Left kidney (tissue), 2 donors: ENCODE measurements around the gene UBL7. TPM values are rescaled to one million over a fixed set of nuclear protein-coding genes. Genes with fewer than 3 reads are reported as not detected.

Source experiments
- DNase-seq: peaks from one replicate; pipeline ENCODE4 v3.0.0-alpha.2; 2013
- polyA plus RNA-seq: library from polyadenylated mRNA; unstranded; fragments of 120-200 nt; gene quantifications from one replicate; pipeline ENCODE4 v1.2.1, GENCODE V29; 2013; ENCODE audit not compliant: insufficient read length

Gene UBL7
- polyA plus RNA-seq, 1 donor, result 64.0 TPM

DNA sequence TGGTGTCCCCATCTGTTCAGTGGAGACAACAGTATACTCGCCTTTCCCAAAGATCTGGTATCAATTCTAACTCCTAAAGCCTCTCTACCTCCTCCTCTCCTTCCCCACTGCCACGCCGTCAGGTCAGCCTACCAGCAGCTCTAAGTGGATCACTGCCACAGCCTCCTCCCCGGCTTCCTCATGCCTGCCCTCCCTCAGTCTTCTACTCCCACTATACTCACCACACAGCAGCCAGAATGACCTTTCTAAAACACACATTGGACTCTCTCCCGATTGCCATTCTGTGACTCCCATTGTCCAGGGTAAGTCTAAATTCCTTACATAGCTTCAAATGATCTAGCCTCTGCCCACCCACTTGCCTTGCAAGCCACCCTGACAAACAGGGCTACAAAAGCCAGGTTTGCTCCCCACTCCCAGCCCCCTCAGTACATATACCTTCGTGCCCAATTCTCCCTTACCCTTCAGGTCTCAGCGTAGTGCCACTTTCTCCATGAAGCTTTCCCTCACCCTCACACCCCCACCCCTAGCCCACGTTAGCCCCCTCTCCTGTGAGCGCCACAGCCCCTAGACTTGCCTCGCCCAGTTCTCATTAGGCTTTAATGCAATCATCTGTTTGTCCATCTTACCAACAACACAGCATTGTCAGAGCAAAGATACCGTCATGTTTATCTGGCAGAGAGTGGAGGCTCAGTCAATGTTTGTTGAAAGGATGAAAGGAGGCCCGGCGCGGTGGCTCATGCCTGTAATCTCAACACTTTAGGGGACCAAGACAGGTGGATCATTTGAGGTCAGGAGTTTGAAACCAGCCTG lies 17.7 kb downstream of the UBL7 start:
- DNase-seq, result no peak

DNA sequence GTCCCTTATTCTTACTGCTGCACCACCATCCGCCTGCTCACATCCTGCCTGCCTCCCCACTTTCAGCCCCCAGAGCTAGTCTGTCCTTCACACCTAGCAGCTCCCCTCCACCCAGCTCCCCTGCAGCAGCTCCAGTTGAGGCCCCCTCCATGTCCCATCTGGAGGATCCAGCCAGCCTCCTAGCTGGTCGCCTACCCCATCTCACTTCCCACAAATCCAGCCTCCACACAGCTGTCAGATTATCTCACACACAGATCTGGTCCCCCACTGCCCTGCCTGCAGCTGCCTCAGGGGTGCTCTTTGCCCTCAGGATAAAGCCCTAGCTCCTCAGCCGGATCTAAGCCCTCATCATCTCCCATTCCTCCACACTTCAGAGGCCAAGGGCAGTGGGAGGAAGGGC lies 18.4 kb downstream of the UBL7 start:
- no peak for DNase-seq

DNA sequence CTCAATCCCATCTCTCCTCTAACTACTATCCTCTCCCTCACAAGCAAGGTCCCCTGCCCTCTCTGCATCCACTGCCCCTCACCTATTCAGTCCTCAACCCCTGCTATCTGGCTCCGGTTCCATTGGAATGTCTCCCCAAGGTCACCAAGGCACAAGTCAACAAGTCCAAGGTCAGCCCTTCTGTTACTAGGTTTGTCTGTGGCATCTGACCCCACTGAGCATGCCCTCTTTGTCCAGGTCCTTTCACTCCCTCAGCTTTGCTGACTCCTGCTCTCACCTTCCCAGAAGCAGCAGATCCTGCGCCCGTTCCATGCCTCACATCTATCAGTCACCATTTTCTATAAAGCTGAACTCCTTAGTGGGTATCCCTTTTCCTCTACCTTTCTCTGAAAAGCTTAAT lies 18.9 kb downstream of the UBL7 start:
- DNase-seq, result no peak

DNA sequence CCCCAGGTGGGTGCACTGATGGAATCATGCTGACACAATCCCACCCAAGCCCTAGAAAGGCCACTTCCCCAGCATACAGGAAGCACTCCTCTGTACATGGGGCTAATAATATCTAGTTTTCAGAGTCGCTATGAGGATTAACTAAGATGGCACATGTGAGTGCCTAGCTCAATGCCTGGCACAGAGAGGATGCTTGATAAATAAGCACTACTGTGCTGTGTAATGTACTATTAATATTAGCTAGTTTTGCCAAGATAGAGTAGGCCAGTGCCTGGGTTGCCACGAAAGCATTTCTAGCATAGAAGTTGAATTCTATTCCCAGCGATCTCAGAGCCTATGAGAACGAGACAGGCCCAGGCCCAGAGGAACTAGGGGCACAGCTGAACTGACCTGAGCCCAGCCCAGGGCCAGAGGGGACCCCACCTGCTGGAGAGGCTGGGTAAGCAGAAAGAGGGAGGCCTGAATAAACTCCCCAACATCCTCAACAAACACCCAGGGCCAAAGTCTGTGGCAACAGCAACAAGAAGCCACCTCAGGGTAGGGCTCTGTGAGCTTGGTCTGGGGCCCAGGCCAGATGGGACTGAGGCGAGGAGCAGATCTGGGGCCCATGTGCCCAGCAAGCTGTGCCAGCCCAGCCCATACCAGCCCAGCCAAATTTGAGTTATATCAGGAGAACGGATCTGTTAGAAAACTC lies 19.6 kb downstream of the UBL7 start:
- DNase-seq, result no peak

DNA sequence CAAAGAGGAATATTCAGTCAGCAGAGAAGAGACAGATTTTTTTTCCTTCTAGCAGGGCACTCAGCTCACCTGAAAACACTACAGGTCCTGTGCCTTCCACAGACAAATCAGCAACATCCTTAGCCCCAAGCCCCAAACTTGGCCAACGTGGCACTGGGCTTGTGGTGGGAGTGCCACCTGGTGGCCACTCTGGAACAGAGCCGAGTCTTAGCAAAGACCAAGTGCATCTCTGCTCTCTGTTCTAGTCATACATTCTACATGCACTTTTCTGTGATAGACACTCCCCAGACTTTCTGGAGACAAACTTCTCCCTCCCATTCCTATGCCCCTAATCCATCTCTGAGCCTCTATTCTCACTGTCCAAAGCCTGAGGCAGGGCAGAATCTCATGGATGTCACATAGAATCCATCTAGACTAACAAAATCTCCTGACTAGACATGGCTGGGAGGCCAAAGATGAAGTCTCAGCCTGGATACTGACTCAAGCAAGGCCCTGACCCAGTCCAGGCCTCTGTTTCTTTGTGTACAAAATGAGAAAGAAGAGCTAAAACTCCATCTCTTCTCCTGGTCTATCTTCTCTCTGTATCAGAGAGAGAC lies 22.1 kb downstream of the UBL7 start:
- peak; percentile 68 for DNase-seq

DNA sequence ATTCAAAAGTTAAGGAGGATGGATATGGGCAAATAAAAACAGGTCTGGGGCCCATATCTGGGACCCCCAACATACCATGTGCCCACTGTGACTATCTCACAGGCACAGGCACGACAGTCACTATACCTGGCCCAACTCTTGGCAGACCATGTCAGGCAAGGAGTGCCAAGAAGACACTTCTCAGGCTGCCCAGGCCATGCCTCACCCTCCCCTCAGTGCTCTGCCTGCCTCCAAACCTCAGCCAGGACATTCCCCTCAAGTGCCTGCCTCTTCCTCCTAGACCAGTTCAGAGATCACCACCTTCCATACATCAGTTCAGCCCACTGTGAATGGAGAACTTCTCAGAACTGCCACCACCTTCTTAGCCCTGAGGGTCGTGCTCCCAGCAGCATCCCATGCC lies 22.8 kb downstream of the UBL7 start:
- no peak for DNase-seq

DNA sequence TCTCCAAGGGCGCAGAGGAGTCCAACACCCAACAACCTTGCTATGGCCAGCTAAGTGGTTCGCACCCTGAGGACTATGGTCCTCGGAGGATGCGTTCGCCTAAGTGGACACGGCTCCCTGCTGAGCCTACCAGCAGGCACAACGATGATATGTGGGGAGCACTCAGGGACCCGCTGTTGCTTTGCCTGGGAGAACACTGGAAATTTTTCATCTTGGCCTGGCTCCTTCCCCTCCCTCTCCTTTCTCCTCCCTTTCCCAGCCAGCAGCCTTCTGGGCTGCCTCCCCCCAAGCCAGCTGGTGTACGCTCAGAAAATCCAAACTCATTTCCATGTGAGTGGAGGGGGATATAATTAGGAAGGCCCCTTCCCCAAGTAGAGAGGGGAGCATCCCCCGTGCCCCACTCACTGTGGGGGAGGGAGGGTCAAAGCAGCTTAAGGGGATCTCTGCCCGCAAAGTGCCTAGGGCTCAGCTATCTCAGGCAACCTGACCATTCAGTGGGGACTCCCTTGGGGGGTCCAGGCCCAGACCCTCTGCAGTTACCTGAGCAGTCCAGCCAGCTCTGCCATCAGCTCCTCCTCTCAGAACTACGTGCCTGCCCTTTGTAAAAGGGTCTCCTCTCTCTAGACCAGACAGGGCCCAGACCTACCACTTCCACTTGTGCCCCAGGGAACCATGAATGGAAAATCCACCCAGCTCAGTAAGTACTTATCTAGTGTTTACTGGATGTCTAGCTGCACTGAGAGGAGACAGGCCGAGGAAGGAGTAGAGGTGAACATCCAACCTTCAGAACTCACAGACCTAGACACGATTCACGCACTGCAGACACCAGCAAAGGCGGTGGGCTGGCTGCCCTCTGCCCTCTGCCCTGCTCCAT lies 26.5 kb downstream of the UBL7 start:
- peak; percentile 26 for DNase-seq

DNA sequence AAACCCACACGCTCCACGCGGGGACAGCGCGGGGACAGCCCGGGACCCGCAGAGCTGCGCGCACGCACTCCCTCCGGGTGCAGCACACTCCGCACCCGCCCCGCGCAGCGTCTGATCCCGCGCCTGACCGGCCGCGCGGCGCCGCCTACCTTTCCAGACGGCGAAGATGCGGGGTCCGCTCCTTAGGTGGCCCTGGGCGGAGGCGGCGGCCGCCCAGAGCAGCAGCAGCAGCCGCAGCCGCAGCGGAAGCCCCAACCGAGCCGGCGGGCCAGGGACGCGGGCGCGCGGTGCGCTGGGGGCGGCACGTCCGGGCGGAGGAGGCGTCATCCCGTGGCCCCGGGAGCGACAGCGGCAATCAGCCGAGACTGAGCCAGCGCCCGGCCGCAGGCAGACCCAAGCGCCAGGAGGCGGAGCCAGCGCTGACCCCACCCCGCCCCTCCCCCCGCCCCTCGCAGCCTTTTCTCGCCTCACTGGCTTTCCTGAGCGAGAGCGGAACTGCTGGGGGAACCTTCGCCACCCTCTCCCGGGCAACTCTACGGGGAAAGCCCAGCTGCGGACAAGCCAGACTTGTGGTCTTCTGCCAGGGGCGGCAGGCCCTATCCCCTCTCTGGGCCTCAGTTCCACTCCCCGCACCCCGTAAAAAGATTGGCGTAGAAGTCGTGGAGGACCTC lies 27.2 kb downstream of the UBL7 start, which contains the start of gene SEMA7A:
SEMA7A (minus strand) TSS at position 367 of the 671 bp plus-strand sequence; CDS start at position 327, 40 bp downstream.
- DNase-seq, result peak; percentile 83

DNA sequence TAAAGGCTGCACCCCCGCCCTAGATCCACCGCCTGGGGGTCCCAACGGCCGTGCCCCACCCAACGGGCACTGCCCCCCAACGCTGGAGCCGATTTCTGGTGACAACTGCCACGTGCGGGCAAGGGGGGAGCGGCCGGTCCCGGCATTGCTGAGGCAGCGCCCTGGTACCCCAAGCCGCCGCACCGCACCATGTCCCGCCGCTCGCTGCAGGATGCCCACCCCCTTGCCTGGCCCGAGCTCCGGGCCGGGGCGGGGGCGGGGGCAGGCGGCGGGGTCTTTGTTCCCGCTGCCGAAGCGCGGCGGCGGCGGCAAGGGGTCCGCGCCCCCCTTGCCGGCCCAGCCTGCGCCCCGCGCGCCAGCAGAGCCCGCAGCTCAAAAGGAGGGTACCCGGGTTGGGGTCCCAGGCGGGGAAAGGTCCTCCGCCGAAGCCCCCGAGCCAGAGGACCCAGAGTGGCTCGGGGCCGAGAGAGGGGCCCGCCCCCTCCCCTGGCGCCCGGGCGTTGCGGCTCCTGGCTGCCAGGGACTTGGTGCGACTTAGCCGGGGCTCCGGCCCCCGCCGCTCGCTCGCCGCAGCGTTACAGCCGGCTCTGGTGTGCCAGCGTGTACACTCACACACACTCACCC lies 27.9 kb downstream of the UBL7 start:
- peak; percentile 14 for DNase-seq

DNA sequence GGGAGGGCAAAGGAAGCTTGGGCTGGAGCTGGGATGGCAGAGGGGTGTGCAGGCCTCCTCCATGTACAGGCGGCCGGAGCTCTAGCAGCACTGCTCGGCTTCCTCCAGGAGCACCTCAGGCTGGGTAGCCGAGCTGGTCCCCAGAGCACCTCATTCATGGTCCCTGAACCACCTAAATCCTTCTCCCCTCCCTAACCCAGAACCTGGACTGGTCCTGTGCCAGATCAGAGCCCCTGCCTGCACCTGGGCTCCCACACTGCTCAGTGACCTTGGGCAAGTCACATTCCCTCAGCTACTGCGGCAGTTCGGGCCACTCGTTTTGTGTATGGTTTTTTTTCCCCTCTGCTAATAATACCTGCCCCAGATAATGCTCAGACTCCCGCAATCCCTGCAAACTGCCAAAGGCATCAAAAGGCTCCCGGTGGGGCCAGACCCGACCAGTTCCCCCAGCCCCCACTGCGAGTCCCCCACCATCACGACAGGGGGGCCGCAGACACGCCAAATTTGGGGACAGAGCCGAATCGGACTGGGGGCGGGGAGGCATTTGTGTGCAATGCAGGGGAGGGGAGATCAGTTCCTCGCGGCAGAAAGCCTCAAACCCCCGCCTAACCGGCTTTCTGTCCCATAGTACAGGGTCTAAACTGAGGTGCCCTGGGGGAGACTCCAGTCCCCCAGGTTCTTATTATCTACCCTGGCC lies 28.5 kb downstream of the UBL7 start:
- DNase-seq, result no peak

DNA sequence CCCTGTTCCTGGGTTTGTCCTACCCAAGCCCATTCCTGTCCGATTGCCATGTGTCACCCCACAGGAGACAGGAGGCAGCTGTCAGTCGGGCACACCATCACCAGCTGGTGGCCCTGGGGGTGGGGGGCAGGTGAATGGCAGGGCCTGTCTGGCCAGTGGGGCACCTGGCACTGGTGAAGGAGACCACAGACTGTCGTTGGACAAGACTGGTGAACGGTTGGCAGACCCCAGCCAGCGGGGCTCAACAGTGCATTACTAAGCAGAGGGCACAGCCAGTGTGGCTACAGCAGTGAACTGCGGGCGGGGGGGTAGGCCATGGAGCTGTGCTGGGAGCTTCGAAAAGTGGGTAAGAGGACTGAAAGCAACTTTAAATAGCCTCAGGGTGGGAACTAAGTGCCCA lies 29.3 kb downstream of the UBL7 start:
- no peak for DNase-seq

DNA sequence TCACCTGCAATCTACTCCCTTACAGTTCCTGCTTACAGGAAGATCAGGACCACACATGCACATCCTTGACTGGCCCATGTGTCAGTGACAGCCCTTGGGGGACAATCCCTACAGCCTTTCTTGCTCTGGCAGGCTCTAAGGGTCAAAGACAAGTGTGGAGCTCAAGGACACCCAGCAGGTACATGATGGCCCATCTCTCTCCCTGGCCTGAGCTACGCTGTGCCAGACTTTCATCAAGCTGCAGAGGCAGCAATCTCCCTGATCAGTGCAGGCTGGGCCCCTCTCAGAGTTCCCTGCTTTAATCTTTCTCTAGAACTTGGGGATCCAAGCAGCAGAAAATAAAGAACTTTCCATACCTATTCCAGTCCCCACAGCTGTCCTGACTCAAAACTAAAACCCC lies 29.8 kb downstream of the UBL7 start:
- no peak for DNase-seq

DNA sequence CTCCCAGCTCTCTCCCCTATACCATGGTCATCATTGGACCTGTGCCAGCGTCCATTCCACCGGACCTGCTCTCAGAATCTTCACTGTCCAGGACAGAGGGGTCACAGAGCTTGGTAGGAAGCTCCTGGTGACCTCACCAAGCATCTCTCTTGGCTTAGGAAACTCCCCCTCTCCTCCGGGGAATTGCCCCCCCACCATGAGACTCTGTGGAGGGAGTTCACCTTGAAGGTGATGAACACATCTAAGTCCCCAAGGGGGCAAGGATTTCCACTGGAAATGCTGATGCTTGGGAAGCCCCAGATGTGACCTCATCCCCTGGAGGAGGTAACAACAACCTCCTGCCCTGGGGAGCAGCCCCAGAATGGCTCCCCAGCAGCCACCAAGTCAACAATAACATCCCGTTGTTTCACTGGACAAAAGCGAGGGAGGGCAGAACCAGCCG lies 30.4 kb downstream of the UBL7 start:
- no peak for DNase-seq

DNA sequence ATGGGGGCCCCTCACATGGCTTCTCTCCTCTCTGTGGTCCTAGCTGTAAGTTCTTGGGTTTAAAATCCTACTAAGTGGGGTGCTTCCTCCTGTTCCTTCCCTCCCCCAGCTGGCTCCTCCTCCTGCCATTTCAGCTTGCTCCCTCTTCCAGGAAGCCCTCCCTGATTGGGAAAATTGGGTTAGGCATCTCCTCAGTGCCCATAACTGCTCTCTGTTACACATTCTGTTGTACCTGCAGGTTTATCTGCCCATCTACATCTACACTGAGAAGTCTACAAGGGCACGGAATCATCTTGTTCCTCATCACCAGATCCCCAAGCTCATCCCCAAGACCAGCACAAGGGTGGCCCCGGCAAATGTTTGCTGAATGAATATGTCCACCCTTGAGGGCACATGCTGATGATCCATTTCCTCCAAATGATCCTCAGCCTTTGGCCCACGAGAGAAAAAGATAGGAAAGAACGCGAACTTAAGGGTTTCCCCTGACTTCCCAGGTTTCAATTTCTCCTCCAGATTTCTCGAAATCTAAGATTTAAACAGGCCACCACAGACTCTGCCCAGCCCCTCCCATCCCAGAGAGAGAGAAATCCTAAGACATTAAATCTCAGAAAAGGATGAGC lies 31.1 kb downstream of the UBL7 start:
- DNase-seq, result no peak

DNA sequence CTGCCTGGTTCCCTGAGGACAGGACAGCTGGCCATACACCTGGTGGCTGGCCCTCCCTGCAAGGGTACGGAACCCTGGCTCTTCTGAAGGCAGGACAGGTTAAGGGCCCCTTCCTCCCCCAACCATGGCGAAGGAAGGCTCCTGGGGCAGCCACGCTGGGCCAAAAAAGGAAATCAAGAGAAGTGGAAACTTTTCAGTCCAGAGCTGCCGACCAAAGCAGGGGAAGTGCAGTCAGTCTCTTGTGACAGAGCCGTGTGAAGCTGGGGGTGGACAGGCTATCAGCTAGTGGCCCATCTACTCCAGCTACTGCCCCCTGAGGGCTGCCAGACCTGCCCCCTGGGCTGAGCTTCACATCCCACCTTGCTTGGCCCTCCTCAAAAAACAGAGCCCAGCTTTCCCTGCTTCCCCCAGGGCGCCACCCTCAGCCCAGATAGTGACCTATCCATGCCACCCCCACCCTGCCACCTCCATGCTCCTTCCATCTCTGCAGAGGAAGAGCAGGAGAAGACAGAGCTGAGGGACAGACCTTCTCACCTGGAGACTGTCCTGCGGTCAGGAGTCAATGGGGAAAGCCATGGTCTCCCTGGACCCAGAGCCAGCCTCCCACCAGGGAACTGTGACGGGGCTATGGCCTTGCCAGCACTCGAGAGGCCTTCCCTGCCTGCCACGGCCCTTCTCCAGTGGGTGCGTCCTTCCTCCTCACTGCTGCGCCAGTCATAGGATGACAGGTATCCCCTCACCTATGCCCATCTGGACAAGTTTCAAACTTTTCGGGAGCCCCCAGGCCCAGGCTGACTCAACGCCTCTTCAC lies 31.8 kb downstream of the UBL7 start:
- DNase-seq, result no peak

DNA sequence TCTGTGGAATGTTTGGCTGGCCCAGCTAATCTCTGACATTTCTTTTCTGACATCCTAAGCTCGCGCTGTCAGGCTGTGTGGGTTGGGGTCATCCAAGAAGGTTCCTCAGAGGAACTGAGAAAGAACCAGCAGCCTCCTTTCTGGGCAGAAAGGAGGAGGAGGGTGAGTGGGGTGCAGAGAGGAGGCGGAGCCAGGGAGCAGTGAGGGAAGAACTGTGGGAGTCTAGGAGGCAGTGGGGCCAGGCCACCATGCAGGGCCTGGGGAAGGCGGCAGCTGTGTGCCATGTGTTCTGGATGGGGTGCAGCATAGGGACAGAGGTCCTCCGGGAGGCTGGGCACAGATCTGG lies 32.5 kb downstream of the UBL7 start:
- DNase-seq, result no peak

DNA sequence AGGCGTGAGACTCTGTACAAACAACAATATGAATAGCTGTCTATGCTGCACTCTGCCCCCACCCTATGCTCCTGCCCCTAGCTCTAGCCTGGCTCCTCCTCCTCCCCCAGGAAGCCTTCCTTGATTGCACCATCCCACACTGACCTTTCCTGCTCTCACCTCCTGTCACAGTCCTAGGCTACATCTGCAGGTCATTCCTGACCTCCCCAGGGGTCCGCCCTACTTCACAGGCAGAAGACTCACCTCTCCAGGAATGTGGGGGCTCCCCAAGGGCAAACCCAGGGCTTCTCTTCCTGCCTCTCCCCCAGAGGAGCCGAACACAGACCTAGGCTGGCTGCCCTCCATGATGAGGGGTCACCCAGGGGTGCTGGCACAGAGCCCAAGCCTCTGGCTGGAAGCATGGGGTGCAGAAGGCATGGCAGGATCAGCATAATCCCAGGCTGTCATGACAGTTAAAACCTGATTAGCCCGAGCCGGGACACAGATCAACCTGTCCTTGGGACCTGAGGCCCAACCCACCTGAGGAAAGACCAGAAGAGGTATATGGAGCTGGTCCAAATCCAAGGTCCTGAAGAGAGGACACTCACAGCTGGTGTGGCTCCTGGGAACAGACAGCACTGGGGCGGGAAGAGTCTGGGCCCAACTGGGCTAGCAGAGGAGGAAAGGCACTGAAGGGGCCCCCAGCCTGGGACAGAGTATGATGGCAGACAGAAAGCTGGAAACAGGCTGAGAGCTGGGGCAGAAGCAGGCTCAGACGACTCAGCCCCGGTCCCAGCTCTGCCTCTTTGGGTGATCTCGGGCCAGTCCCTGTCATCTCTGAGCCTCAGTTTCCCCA lies 33.1 kb downstream of the UBL7 start:
- no peak for DNase-seq
